Kidney (tissue), 19 donors: Measurements from ENCODE around the gene GRAP. TPM values are rescaled to one million over a fixed set of nuclear protein-coding genes. Genes with fewer than 3 reads are reported as not detected.
"Not testable (repeated sequence)": the region's sequence is repeated elsewhere in the genome, so short reads cannot be mapped to it uniquely, and the experiment has no call there.

Experiments used
- DNase-seq, 5 donors: peaks; one replicate each; pipeline ENCODE4 v3.0.0-alpha.2; 2013 to 2020
- FAIRE-seq: peaks from 2 replicates; lab custom pipeline; 2012; peaks lifted over from hg19 to GRCh38; lab: Jason Lieb, UNC
- H3K27ac ChIP-seq, 2 donors: one replicate each; pipeline ENCODE4 v1.7.0; 2013; ENCODE audit warnings: low read depth in 2 of 2, low read length in 2 of 2, inconsistent platforms in 1 of 2
- H3K27me3 ChIP-seq: one replicate; pipeline ENCODE4 v1.7.1; 2013; ENCODE audit warnings: low read length, inconsistent platforms; ENCODE audit not compliant: control insufficient read depth, insufficient read depth
- H3K36me3 ChIP-seq, 3 donors: one replicate each; pipeline versions ENCODE4 v1.7.0 to v1.7.1; 2013; ENCODE audit warnings: low read length in 3 of 3, control low read depth in 1 of 3, inconsistent platforms in 1 of 3; ENCODE audit not compliant: insufficient read depth in 3 of 3, control insufficient read depth in 2 of 3
- H3K4me1 ChIP-seq, 3 donors: one replicate each; pipeline versions ENCODE4 v1.7.0 to v1.7.1; 2013; ENCODE audit warnings: low read length in 3 of 3, inconsistent platforms in 1 of 3, low read depth in 1 of 3; ENCODE audit not compliant: control insufficient read depth in 2 of 3, insufficient read depth in 2 of 3
- H3K4me3 ChIP-seq, 3 donors: one replicate each; pipeline versions ENCODE4 v1.7.0 to v1.8.1; 2013; ENCODE audit warnings: low read length in 3 of 3, control low read depth in 1 of 3, inconsistent platforms in 1 of 3
- H3K9ac ChIP-seq, 3 donors: one replicate each; pipeline versions ENCODE4 v1.7.0 to v1.7.1; 2013; ENCODE audit warnings: low read length in 3 of 3, control low read depth in 1 of 3, inconsistent platforms in 1 of 3
- H3K9me3 ChIP-seq, 3 donors: one replicate each; pipeline versions ENCODE4 v1.7.0 to v1.7.1; 2013; ENCODE audit warnings: low read length in 3 of 3, control low read depth in 1 of 3, inconsistent platforms in 1 of 3; ENCODE audit not compliant: control insufficient read depth in 2 of 3, insufficient read depth in 1 of 3
- intact Hi-C: fragments of 100-400 bp; cut with DNase I; formaldehyde crosslinking; loops from one replicate; pipeline ENCODE4 v1.11.1; 2022
- long read RNA-seq, 10 donors: library from polyadenylated mRNA in 1 of 10; unstranded in 1 of 10; transcript quantifications; one replicate each; pipeline ENCODE4 v2.0.0 and lab custom pipeline, GENCODE V29; 2021 to 2026
- polyA plus RNA-seq: library from polyadenylated mRNA; stranded (reverse); fragments of 350-450 nt; fragmentation: Illumina TruSeq; extraction: RNeasy Lipid Tissue Mini Kit (QIAGEN cat#74804); gene quantifications from one replicate; pipeline ENCODE4 v1.2.3, GENCODE V29; 2014; ENCODE audit warnings: low read depth, low replicate concordance; ENCODE audit not compliant: insufficient read depth
- total RNA-seq: library from RNA; stranded (reverse); fragmentation: NEBNext Ultra II Directional; extraction: Animal tissue kit (Norgen Biotek cat#: 25700); gene quantifications from one replicate; pipeline ENCODE4 v1.2.1, GENCODE V29; 2021
- donor health status: control.
- donor health status: control.
- donor health status: DM: yes; HTN: yes; CAD: no.
- donor health status: Normal renal cell carcinoma (clear cell type).

GRAP gene
- total RNA-seq (8.4 TPM), polyA plus RNA-seq (7.0 TPM)
- long read RNA-seq, donor 1: 0 reads
- long read RNA-seq, donor 2, partial matches to known transcripts: 0 of 2 reads
- long read RNA-seq, donor 2, other reads (novel, unspliced or antisense): 0 of 2 reads
- long read RNA-seq, donor 3, partial matches to known transcripts: 0 of 4 reads
- long read RNA-seq, donor 3, other reads (novel, unspliced or antisense): 0 of 4 reads
- long read RNA-seq, donor 4, partial matches to known transcripts: 0 of 3 reads
- long read RNA-seq, donor 4, other reads (novel, unspliced or antisense): 0 of 3 reads
- long read RNA-seq, donor 5: 0 reads
- long read RNA-seq, donor 6: 0 reads
- long read RNA-seq, donor 7, transcript GRAP-201 (5 exons, 2,651 nt): major isoform, 5 of 14 reads
- long read RNA-seq, donor 7, partial matches to known transcripts: 3 of 14 reads
- long read RNA-seq, donor 7, other reads (novel, unspliced or antisense): 5 of 14 reads
- long read RNA-seq, donor 8, partial matches to known transcripts: 0 of 2 reads
- long read RNA-seq, donor 8, other reads (novel, unspliced or antisense): 0 of 2 reads
- long read RNA-seq, donor 9, partial matches to known transcripts: 0 of 4 reads
- long read RNA-seq, donor 9, other reads (novel, unspliced or antisense): 0 of 4 reads
- long read RNA-seq, donor 10, partial matches to known transcripts: 0 of 4 reads
- long read RNA-seq, donor 10, other reads (novel, unspliced or antisense): 0 of 4 reads

- intact Hi-C loops, H3K9ac ChIP-seq, H3K27me3 ChIP-seq, H3K36me3 ChIP-seq, H3K27ac ChIP-seq, FAIRE-seq, H3K4me1 ChIP-seq, H3K4me3 ChIP-seq, DNase-seq, H3K9me3 ChIP-seq: not testable (repeated sequence)
Measured at GRCh38 chr17:19046782-19047375, at the start of gene GRAP. TSS of gene GRAP (minus strand) at chr17:19046957. CDS start at chr17:19046926, 31 bp downstream.

DNA sequence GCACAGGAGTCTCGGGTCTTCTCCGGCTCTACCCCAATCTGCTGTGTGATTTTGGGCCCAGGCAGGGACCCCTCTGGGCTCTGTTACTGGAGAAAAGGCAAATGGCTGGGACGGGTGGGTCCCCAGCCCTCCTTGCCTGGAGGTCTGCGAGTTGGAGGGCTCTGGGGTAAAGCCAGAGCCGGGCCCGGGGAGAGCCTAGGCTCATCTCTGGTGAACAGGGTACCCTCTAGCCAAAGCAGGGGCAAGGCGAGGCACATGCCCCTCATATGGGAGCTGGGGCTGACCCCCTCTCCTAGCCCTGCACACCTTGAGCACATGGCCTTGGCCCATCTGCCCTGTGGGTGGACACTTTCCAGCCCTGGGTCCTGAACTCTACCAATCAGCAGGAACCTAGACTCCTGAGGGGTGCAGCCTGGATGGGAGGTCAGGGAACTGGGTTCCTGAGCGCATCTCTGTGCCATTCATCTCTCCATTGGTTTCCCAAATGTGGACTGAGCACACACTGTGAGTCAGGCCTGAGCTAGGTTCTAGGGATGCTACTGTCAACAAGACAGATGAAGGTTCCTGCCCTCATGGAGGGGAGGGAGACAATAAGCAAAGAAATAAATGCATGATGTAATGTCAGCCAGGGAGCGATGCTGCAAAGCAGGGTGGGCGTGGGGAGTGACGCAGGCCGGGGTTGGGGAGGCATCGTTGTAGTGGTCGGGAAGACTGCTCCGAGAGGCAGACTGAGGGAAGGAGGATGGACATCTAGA, 47.1 kb upstream of the GRAP start:
- H3K9me3 ChIP-seq, H3K9ac ChIP-seq, H3K4me1 ChIP-seq, intact Hi-C loops, H3K27ac ChIP-seq, FAIRE-seq, H3K27me3 ChIP-seq, H3K4me3 ChIP-seq, H3K36me3 ChIP-seq: not testable (repeated sequence)
- DNase-seq: peak in 4 of 5 donors; percentile 0 to 43 (median 8)

GRCh38 chr17:19092737-19093683, 46.3 kb upstream of the GRAP start:
- FAIRE-seq, H3K27ac ChIP-seq, H3K4me3 ChIP-seq, H3K4me1 ChIP-seq, intact Hi-C loops, H3K9me3 ChIP-seq, H3K27me3 ChIP-seq, H3K36me3 ChIP-seq, H3K9ac ChIP-seq: not testable (repeated sequence)
- peak in 1 of 5 donors; percentile 46 for DNase-seq

- H3K4me3 ChIP-seq, H3K9me3 ChIP-seq, H3K4me1 ChIP-seq, H3K27me3 ChIP-seq, intact Hi-C loops, DNase-seq, FAIRE-seq, H3K9ac ChIP-seq, H3K27ac ChIP-seq, H3K36me3 ChIP-seq: not testable (repeated sequence)
Measured at GRCh38 chr17:19090058-19090772, 43.5 kb upstream of the GRAP start.

- intact Hi-C loops, H3K4me1 ChIP-seq, H3K9ac ChIP-seq, H3K9me3 ChIP-seq, H3K27ac ChIP-seq, H3K27me3 ChIP-seq, FAIRE-seq, H3K4me3 ChIP-seq, H3K36me3 ChIP-seq: not testable (repeated sequence)
- DNase-seq: peak in 1 of 5 donors; percentile 68
Measured at GRCh38 chr17:19088804-19089685, 42.3 kb upstream of the GRAP start.

GRCh38 chr17:19077386-19077785, 30.6 kb upstream of the GRAP start:
- H3K27me3 ChIP-seq, FAIRE-seq: not testable (repeated sequence)

More at GRCh38 chr17:19077386-19077785, 30.6 kb upstream of the GRAP start:
- H3K9ac ChIP-seq, H3K4me3 ChIP-seq, DNase-seq, H3K27ac ChIP-seq, H3K4me1 ChIP-seq, H3K9me3 ChIP-seq, intact Hi-C loops, H3K36me3 ChIP-seq: not testable (repeated sequence)
